Chondrocyte (in vitro differentiated cells): ENCODE results near the gene ITM2C. TPM values are rescaled to one million over a fixed set of nuclear protein-coding genes. Genes with fewer than 3 reads are reported as not detected.

Source experiments
- DNase-seq: peaks from one replicate; pipeline ENCODE4 v3.0.0; 2021; ENCODE audit warnings: mixed read lengths, low spot score
- H3K27ac Mint-ChIP-seq: one replicate; pipeline ENCODE4 v1.8.0; 2021; ENCODE audit warnings: mild to moderate bottlenecking, moderate library complexity, mixed read lengths; ENCODE audit not compliant: unreplicated experiment
- H3K27me3 Mint-ChIP-seq: 2 replicates; pipeline ENCODE4 v1.8.0; 2021; ENCODE audit warnings: low read depth, mixed read lengths
- H3K36me3 Mint-ChIP-seq: 2 replicates; pipeline ENCODE4 v1.8.0; 2021; ENCODE audit warnings: low read depth, mixed read lengths
- H3K4me1 Mint-ChIP-seq: 2 replicates; pipeline ENCODE4 v1.8.0; 2021; ENCODE audit warnings: low read depth, mild to moderate bottlenecking, mixed read lengths
- H3K4me3 Mint-ChIP-seq: one replicate; pipeline ENCODE4 v1.8.0; 2021; ENCODE audit warnings: mild to moderate bottlenecking, moderate library complexity, mixed read lengths; ENCODE audit not compliant: unreplicated experiment
- H3K9me3 Mint-ChIP-seq: 2 replicates; pipeline ENCODE4 v1.8.0; 2021; ENCODE audit warnings: low read depth, mixed read lengths
- total RNA-seq: library from RNA; stranded (reverse); gene quantifications from 3 replicates; pipeline ENCODE4 v1.2.1, GENCODE V29; 2021
- TF ChIP-seq, protein P1 (sequence below): fragments of 200-600 bp; sonication (generic); IDR thresholded peaks from 2 replicates; pipeline ENCODE4 v1.5.0; 2021; ENCODE audit warnings: antibody characterized with exemption, mild to moderate bottlenecking, moderate library complexity

The ITM2C gene
- total RNA-seq, 1 donor from 2014 or later, result 208 TPM

DNA sequence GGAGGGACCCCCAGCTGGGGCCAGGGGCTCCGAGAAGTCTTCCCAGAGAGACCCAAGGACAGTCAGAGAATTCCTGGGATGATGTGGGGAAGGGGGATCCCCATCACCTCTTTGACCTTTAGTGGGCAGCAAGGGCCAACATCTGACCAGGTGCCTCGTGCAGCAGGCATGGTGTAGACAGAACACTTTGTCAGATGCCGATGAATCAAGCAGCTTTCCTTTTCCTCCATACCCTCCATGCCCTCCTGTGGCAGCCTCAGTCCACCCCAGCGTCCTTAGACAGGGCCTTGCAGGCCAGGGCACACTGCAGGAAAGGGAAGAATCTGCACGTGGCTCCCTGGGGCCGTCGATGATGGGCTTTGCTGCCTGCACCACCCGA is 34.0 kb downstream of the ITM2C start:
- Mint-ChIP-seq H3K9me3 (no peaks in the 10 kb centered on the region), H3K27me3 (peaks cover 19% of the 10 kb centered on the region), H3K36me3 (no peaks in the 10 kb centered on the region), H3K4me3 (no peak overlapping the region), H3K4me1 (no peaks in the 10 kb centered on the region), H3K27ac (no peak overlapping the region)
- TF ChIP-seq, protein P1, sequence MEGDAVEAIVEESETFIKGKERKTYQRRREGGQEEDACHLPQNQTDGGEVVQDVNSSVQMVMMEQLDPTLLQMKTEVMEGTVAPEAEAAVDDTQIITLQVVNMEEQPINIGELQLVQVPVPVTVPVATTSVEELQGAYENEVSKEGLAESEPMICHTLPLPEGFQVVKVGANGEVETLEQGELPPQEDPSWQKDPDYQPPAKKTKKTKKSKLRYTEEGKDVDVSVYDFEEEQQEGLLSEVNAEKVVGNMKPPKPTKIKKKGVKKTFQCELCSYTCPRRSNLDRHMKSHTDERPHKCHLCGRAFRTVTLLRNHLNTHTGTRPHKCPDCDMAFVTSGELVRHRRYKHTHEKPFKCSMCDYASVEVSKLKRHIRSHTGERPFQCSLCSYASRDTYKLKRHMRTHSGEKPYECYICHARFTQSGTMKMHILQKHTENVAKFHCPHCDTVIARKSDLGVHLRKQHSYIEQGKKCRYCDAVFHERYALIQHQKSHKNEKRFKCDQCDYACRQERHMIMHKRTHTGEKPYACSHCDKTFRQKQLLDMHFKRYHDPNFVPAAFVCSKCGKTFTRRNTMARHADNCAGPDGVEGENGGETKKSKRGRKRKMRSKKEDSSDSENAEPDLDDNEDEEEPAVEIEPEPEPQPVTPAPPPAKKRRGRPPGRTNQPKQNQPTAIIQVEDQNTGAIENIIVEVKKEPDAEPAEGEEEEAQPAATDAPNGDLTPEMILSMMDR, result no peak
- peak; percentile 60 for DNase-seq

- Mint-ChIP-seq H3K36me3 (no peaks in the 10 kb centered on the region), H3K4me1 (no peaks in the 10 kb centered on the region), H3K27me3 (peaks cover 19% of the 10 kb centered on the region), H3K27ac (no peak overlapping the region), H3K4me3 (no peak overlapping the region), H3K9me3 (no peaks in the 10 kb centered on the region)
- TF ChIP-seq, protein P1, result no peak
- no peak for DNase-seq
These were observed 34.5 kb downstream of the ITM2C start for GRCh38 chr2:230899287-230899686.

DNA sequence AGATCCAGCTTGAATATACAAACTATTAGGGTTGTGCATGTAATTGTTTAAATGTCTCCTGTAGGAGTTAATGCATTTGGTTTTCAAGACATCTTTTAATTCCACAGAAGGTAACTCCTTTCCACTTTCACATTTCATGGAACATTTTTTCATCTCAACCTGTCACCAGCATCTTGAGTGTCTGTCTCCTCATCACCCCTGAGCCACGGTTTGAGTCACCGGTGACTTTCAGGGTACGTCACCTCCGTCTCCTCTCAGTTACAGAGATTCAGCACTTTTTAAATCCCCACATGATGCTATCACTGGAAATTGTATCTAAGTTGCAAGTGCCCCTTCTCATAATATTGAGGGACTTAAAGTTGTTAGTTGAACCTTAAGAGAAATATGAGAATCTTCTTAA is 35.0 kb downstream of the ITM2C start:
- no peak overlapping the region for H3K27ac Mint-ChIP-seq
- no peaks in the 10 kb centered on the region for H3K36me3 Mint-ChIP-seq
- peaks cover 19% of the 10 kb centered on the region for H3K27me3 Mint-ChIP-seq
- no peaks in the 10 kb centered on the region for H3K9me3 Mint-ChIP-seq
- H3K4me1 Mint-ChIP-seq, result no peaks in the 10 kb centered on the region
- no peak overlapping the region for H3K4me3 Mint-ChIP-seq
- DNase-seq, result no peak
- TF ChIP-seq, protein P1, result no peak

DNA sequence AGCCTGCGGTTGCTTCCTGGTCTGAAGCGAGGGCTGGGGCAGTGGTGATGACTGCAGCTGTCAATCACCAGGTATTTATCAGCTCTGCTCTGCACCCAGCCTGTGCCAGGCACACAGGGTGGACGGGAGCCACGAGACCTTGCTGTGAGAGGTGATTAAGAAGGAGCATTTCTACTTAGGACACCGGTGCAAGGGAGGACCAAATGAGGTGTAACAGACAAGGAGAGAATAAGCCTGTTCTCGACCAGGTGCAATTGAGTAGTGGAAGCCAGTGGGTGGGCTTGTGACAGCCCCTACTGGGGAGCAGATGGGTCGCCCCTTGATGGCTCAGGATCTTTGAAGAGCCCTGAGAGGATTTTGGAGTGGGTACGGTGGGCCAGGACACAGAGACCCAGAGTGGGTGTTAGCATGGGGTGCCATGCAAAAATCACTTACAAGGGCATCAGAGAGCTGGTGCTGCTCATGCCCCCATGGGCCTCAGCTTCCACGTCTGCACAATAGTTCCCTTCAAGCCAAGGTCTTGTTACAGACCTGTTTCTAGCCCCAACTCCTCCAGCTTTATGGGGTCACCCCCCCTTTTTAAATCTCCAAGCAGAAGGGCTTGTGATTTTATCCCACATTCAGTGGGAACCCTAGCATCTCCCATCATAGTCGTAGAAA is 35.7 kb downstream of the ITM2C start:
- Mint-ChIP-seq H3K9me3 (no peaks in the 10 kb centered on the region), H3K4me3 (no peak overlapping the region), H3K27me3 (peaks cover 19% of the 10 kb centered on the region), H3K36me3 (no peaks in the 10 kb centered on the region), H3K4me1 (no peaks in the 10 kb centered on the region), H3K27ac (no peak overlapping the region)
- TF ChIP-seq, protein P1, result no peak
- DNase-seq, result no peak

- TF ChIP-seq, protein P1, result no peak
- no peaks in the 10 kb centered on the region for H3K4me1 Mint-ChIP-seq
- H3K36me3 Mint-ChIP-seq, result no peaks in the 10 kb centered on the region
- H3K27ac Mint-ChIP-seq, result no peak overlapping the region
- peaks cover 19% of the 10 kb centered on the region for H3K27me3 Mint-ChIP-seq
- DNase-seq, result no peak
- H3K9me3 Mint-ChIP-seq, result no peaks in the 10 kb centered on the region
- H3K4me3 Mint-ChIP-seq, result no peak overlapping the region
These were observed 36.3 kb downstream of the ITM2C start for GRCh38 chr2:230901006-230901405.
